Measurements from ENCODE around the gene MECP2. TPM values are rescaled to one million over a fixed set of nuclear protein-coding genes. Genes with fewer than 3 reads are reported as not detected.
A peak's percentile ranks its signal among the peaks of the same experiment; 100 is the strongest.

Gene MECP2
- total RNA-seq, 4 donors from 2014 or later, result 47.7 to 93.3 (median 61.1) TPM

DNA sequence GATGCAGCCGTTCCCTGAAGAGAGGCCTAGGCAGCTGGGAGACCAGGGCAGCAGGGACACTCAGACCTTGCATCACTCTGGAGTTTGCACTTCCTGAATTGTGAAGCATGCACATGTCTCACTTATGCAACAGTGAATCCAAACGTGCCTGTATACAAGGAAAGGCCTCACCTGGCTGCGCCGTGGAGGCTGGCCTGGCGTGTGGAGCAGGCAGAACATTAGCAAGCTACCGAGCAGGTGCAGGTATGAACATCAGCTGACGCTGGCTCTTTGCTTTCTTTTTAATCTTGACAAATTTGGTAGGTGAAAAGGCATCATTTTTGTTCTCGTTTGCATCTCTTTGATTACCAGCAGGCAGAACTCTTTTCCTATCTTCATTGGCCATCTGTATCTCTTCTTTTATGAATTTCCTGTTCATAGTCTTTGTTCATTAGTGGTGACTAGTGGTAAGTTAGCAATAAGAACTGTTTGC lies 40.7 kb downstream of the MECP2 start:
- no peak overlapping the region for H3K27ac ChIP-seq
- 75 to 77% methylated on average over 6 to 8 of the region's 8 CpGs for WGBS, 2 donors
- no peak for TF ChIP-seq POLR2A (IDR thresholded peaks at IDR 0.05)
- TF ChIP-seq, protein P1, sequence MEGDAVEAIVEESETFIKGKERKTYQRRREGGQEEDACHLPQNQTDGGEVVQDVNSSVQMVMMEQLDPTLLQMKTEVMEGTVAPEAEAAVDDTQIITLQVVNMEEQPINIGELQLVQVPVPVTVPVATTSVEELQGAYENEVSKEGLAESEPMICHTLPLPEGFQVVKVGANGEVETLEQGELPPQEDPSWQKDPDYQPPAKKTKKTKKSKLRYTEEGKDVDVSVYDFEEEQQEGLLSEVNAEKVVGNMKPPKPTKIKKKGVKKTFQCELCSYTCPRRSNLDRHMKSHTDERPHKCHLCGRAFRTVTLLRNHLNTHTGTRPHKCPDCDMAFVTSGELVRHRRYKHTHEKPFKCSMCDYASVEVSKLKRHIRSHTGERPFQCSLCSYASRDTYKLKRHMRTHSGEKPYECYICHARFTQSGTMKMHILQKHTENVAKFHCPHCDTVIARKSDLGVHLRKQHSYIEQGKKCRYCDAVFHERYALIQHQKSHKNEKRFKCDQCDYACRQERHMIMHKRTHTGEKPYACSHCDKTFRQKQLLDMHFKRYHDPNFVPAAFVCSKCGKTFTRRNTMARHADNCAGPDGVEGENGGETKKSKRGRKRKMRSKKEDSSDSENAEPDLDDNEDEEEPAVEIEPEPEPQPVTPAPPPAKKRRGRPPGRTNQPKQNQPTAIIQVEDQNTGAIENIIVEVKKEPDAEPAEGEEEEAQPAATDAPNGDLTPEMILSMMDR (IDR thresholded peaks at IDR 0.05), result no peak
- intact Hi-C loops (cut with DNase I), result no loop called here
- peaks cover 22 to 25% of the 10 kb centered on the region in 2 donors for H3K4me1 ChIP-seq
- H3K36me3 ChIP-seq, result no peaks in the 10 kb centered on the region
- no peaks in the 10 kb centered on the region for H3K27me3 ChIP-seq
- H3K4me3 ChIP-seq (replicated peaks in 1 of 3), result no peak overlapping the region
- DNase-seq, result no peak
- H3K9me3 ChIP-seq, result no peaks in the 10 kb centered on the region

DNA sequence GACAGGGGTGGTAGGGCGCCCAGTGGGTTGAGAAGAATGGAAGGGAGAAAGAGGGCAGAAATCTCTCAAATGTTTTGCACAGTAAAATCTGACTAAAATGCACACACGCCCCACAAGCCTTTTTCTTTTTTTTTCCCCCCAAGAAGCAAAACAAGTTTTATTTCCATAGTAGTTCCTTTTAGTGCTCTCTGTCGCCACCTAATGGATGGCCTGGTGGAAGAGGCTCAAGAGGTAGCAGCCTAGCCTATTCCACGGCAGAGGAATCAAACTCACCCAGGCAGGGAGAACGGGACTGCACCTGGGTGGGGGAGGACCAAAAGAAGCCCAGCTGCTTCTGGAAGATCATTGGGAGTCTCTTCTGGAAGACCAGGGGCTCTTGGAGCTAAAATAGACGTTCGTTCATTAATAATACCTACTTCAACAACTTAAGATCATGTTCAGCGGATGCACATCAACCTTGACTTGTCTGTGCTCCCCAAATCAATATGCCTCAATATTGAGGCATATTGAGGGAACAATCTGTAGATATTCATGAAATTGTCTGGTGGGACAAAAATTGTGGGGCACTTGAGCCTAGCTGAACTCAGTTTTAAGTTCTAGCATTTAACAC lies 46.2 kb downstream of the MECP2 start:
- H3K4me3 ChIP-seq (replicated peaks in 1 of 3), result no peak overlapping the region
- H3K36me3 ChIP-seq, result no peaks in the 10 kb centered on the region
- WGBS, 2 donors, result 33 to 35% methylated on average over 6 to 8 of the region's 8 CpGs
- H3K27me3 ChIP-seq, result no peaks in the 10 kb centered on the region
- peak in 1 of 2 donors; percentile 3 for TF ChIP-seq POLR2A (IDR thresholded peaks at IDR 0.05)
- TF ChIP-seq, protein P1 (IDR thresholded peaks at IDR 0.05), result peak; percentile 32 to 61 (median 52)
- no peaks in the 10 kb centered on the region for H3K9me3 ChIP-seq
- H3K4me1 ChIP-seq, result peaks cover 33 to 40% of the 10 kb centered on the region in 2 donors
- no peak overlapping the region for H3K27ac ChIP-seq
- intact Hi-C loops (cut with DNase I), result loop anchor here (5.0 kb wide), 1 partner anchor 39 kb away; no protein-coding TSS in a partner anchor
- peak; percentile 77 to 81 for DNase-seq

DNA sequence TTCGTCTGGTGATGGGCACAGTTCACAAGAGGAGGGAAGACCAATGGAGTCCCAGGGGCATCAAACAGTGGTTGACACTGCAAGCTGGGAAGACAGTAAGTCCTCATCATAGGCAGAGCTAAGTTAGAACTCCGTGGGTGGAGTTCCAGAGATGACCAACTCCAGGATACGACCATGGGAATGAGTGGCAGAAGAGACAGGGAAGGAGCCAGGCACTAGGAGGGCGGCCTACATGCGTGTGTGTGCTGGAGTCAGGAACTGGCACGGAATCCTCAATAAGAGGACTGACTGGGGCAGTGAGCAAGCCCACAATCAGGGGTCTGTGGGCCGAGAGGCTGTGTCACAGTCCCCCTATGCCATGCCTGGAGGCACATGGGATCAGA lies 47.4 kb downstream of the MECP2 start:
- Histone ChIP-seq H3K9me3 (no peaks in the 10 kb centered on the region), H3K36me3 (no peaks in the 10 kb centered on the region), H3K27ac (peak overlapping the region in 1 of 3 donors; percentile 28), H3K4me1 (peaks cover 33 to 45% of the 10 kb centered on the region in 2 donors), H3K27me3 (no peaks in the 10 kb centered on the region), H3K4me3 (replicated peaks in 1 of 3) (no peak overlapping the region)
- 71% methylated on average over 6 to 7 of the region's 7 CpGs for WGBS, 2 donors
- DNase-seq, result no peak
- TF ChIP-seq, protein P1 (IDR thresholded peaks at IDR 0.05), result no peak
- TF ChIP-seq POLR2A (IDR thresholded peaks at IDR 0.05), result no peak
- intact Hi-C loops (cut with DNase I), result loop anchor here (5.0 kb wide), 1 partner anchor 38 kb away; no protein-coding TSS in a partner anchor

DNA sequence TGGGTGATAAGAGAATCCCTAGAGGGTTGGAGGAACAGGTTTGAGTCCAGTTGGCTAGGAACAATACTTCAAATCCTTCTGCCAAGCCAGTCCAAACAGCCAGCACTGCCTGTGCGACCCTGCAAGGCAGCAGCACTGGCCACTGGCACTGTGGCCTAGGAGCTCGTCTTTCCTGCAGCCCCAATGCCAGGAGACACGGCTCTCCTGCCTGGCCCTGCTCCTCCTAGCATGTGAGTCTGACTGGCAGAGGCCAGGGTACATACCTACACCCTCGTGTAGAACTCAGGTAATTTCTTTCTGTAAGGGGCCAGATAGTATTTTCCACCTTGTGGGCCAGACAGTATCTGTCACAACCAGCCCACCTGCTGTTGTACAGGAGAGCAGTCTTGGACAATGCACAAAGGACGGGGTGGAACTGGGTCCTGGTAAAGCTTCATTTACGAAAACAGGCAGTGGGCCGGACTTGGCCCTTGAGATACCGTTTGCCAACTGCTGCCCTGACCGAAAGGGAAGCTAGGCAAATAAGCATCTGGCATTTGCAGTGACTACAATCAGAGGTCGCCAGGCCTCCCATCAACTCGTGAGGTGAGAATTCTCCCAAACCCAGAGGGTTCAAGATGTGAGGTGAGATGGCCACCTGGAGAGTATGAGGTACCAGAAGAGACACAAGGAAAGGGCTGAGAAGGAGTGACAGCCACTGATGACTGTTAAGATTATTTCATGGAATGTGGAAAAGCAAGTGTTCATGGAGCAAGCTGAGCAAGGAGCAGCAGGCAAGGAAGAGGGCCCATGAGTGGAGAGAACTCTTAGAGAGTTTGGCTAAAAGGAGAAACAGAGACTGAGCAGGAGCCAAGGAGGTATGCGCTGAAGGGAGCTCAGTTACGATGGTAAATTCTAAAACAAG lies 48.1 kb downstream of the MECP2 start:
- no peak for DNase-seq
- H3K27ac ChIP-seq, result peak overlapping the region in 1 of 3 donors; percentile 28

More for the DNA sequence above, 48.1 kb downstream of the MECP2 start:
- H3K4me3 ChIP-seq (replicated peaks in 1 of 3), result no peak overlapping the region
- intact Hi-C loops (cut with DNase I), result loop anchor here (5.0 kb wide), 1 partner anchor 37 kb away; no protein-coding TSS in a partner anchor
- no peak for TF ChIP-seq POLR2A (IDR thresholded peaks at IDR 0.05)
- TF ChIP-seq, protein P1 (IDR thresholded peaks at IDR 0.05), result no peak
- no peaks in the 10 kb centered on the region for H3K9me3 ChIP-seq
- peaks cover 33 to 47% of the 10 kb centered on the region in 2 donors for H3K4me1 ChIP-seq
- WGBS, 2 donors, result 42 to 78% methylated on average over 4 to 6 of the region's 13 CpGs
- H3K27me3 ChIP-seq, result no peaks in the 10 kb centered on the region
- no peaks in the 10 kb centered on the region for H3K36me3 ChIP-seq

All from thyroid gland (tissue), 4 donors.